Suprapubic skin (tissue), 3 donors: ENCODE results near the gene MRPL45.

ENCODE experiments used
- EP300 ChIP-seq: sonication (generic); formaldehyde crosslinking; IDR thresholded peaks from one replicate; pipeline ENCODE4 v1.6.1; 2017; ENCODE audit warnings: antibody characterized with exemption
- POLR2A ChIP-seq, 2 donors: fragments of 450-650 bp; IDR thresholded peaks; one replicate each; pipeline ENCODE4 v1.6.1; 2017; ENCODE audit warnings: antibody characterized with exemption in 2 of 2, mild to moderate bottlenecking in 2 of 2, moderate library complexity in 2 of 2
- TF ChIP-seq, protein P1 (sequence below), 2 donors: fragments of 200-600 bp in 1 of 2; fragments of 450-650 bp in 1 of 2; sonication (generic) in 1 of 2; IDR thresholded peaks; one replicate each; pipeline ENCODE4 v1.5.1; 2016 to 2019; ENCODE audit warnings: antibody characterized with exemption in 2 of 2, mild to moderate bottlenecking in 1 of 2, moderate library complexity in 1 of 2

DNA sequence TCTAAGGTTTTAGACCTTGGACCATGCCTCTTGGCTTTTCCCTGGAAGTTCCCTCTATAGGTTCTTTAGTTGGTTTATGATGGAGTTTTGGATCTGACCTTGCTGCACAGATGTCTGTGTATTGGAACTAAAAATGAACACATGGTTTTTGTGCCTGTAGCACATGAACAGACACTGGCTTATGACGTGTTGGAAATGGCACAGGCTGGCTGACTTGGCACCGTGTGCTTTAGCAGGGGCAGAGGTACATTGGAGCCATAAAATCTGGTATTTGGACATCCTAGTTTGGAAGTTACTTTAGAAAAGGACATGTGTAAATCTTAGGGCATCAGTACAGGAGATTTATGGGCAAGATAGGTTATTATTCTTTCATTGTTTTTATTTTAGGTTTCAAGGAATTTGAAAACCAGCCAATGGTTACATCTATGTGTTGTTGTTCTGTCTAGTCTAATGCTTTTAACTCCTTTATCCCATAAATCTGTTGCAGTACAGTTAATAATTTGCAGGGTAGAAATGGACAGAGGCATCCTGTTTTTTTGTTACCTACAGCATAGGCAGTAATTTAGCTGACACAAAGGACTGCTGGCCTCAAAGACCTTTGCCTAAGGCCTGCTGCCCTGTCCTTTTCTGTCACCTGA is 60.6 kb downstream of the MRPL45 start:
- TF ChIP-seq, protein P1, sequence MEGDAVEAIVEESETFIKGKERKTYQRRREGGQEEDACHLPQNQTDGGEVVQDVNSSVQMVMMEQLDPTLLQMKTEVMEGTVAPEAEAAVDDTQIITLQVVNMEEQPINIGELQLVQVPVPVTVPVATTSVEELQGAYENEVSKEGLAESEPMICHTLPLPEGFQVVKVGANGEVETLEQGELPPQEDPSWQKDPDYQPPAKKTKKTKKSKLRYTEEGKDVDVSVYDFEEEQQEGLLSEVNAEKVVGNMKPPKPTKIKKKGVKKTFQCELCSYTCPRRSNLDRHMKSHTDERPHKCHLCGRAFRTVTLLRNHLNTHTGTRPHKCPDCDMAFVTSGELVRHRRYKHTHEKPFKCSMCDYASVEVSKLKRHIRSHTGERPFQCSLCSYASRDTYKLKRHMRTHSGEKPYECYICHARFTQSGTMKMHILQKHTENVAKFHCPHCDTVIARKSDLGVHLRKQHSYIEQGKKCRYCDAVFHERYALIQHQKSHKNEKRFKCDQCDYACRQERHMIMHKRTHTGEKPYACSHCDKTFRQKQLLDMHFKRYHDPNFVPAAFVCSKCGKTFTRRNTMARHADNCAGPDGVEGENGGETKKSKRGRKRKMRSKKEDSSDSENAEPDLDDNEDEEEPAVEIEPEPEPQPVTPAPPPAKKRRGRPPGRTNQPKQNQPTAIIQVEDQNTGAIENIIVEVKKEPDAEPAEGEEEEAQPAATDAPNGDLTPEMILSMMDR (IDR thresholded peaks at IDR 0.05): no peak
- TF ChIP-seq POLR2A (IDR thresholded peaks at IDR 0.05) (no peak), EP300 (no peak)
